GM18870 (cell line): ENCODE data around the gene TSSC4.

Source experiments
- ATAC-seq: cut with Tn5 transposase; IDR thresholded peaks from one replicate; pipeline ENCODE4 v1.9.1; 2021; ENCODE audit warnings: moderate library complexity; ENCODE audit not compliant: unreplicated experiment

The TSSC4 gene

DNA sequence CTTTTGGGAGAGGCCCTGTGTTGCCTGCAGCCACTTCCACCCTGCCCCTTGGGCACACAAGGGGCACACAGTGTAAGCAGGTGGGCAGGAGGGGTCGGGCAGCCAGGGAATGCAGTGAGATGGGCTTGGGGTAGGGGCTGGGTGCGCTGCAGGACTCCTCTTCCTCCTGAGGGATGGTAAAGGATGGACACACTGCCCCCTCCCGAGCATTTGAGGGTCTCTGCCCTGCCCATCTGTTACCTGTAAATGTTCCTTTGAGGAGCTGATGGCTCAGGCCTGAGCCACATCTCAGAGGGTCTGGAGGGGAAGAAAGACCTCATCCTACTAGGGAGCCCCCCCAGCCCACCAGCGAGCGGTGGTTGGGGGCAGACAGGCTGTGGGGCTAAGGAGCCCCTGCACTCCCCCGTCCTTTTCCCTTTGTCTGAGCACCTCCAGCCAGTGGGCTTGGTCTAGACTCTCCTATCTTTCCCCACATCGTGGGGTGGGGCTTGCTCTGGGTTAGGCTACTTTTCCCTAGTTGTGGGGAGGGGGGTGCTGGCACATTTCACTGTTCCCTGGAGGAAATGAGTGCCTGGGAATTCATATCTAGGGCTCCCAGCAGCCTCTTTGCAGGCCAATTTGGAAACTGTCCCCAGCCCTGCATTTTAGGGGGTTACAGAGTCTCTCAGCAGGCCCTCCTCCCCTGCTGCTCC is 1.7 kb upstream of the TSSC4 start:
- ATAC-seq = no peak

DNA sequence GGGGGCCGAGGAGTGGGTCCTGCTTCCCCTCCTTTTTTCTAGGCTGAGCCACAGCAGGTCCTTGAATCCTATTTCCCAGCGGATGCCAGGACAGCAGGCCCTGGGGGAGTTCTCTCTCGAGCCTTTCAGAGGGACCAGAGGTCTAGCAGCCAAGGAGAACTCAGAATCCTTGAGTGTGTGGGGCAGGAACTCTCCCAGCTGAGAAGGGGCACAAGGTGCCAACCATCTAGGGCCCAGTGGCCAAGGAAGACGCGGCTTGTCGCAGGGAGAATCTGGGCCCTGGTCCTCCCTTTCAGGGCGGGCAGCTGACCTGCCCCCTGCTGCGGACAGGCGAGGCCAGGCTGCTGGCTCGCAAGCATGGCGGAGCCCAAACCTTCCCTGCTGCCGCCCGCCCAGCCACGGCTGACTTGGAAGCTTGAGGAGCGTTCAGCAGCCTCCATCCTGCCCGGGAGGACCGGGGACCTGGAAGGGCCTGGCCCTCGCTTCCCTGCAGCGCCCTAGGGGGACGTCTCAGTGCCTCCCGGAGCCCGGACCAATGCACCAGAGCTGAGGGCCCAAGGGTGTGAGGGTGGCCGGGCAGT is 972 bp upstream of the TSSC4 start:
- ATAC-seq = no peak

DNA sequence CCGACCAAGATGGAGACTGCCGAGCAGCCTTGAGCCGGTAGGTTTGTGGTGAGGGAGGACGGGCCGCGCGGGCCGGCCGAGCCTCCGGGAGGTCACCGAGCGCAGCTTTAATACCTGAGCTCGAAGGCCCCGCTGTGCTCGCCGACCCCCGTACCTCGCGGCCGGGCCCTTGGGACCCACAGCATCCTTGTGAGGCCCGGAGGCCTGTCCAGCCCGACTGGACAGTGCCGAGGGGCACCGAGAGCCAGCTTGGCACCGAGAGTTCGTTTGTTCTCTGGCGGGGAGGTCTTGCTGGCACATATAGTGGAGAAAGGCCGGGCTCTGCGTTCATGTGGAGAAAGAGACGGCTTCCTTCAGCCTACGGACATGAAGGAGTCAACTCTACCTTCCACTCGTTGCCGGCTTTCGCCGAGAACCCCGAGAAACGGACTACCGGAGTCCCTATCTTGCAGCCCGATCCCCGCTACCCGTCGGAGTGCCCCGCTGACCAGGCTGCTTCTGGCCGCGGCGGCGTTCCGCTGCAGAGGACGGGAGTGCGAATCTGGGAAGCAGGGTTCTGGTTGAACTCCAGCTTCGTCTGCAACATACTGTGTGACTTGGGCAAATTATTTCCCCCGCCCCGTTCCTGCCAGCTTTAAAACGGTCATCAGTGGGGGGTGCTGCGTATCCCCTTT is 349 bp downstream of the TSSC4 start:
- ATAC-seq = peak; percentile 6

DNA sequence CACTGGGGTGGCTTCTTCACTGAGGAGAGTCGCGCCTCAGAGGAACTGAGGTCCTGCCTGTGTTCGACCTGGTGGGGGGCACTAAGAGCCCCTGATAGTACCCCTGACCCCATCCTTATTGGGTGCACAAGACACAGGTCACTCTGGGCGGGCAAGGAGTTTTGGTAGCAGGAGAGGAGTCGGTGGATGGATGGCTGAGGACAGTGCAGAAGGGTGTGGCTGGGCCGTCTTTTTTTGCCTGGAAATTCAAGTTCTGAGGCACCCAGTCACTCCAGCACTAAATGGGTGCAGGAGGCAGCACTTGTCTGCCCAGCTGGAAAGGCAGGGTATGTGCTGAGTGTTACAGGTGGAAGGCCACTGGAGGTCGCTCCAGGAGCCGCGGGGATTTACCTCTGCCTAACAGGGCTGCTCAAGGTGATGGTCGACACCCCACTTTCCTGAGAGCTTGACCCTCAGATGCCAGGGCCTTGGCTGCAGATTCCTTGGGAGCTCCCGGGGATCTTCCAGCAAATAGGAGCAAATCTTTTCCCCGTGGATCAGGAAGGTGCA is 960 bp downstream of the TSSC4 start:
- no peak for ATAC-seq

DNA sequence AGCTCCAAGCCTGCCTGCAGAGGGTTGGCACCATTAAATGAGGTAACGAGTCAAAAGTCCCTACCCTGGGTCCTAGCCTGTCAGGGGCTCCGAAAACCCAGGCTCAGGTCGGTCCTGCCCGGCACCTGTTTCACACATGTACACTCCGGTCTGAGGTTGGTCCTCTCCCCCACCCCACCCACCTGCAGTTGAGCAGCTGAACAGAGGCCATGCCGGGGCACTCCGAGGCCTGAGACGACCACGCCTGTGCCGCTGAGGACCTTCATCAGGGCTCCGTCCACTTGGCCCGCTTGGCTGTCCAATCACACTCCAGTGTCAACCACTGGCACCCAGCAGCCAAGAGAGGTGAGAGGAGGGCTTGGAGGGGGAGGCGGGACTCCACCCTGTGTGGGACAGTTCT is 1.6 kb downstream of the TSSC4 start:
- ATAC-seq = no peak

DNA sequence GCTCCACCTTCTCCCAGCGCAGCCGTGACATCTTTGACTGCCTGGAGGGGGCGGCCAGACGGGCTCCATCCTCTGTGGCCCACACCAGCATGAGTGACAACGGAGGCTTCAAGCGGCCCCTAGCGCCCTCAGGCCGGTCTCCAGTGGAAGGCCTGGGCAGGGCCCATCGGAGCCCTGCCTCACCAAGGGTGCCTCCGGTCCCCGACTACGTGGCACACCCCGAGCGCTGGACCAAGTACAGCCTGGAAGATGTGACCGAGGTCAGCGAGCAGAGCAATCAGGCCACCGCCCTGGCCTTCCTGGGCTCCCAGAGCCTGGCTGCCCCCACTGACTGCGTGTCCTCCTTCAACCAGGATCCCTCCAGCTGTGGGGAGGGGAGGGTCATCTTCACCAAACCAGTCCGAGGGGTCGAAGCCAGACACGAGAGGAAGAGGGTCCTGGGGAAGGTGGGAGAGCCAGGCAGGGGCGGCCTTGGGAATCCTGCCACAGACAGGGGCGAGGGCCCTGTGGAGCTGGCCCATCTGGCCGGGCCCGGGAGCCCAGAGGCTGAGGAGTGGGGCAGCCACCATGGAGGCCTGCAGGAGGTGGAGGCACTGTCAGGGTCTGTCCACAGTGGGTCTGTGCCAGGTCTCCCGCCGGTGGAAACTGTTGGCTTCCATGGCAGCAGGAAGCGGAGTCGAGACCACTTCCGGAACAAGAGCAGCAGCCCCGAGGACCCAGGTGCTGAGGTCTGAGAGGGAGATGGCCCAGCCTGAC is 2.5 kb downstream of the TSSC4 start:
- ATAC-seq = no peak

DNA sequence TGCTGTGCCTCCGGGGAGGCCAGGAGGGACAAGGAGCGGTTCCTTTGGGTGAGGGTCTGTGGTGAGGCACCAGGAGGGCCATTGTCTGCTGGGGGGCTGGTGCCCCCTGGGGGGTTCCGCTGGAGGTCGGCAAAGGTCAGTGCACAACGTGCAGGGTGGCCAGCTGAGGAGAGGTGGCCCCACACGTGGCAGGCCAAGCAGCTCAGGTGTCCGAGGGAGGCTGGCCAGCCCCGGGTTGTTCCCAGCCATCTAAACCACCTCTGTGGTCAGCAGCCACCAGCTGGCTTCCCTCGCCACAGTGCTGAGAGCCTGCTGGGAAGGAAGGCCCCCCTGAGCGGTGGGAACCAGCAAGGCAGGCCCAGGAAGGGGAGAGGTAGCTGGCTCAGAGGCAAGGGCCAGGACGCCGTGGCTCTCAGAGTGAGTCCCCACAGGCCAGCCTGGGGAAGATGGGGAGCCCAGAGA is 4.2 kb downstream of the TSSC4 start:
- ATAC-seq = no peak

DNA sequence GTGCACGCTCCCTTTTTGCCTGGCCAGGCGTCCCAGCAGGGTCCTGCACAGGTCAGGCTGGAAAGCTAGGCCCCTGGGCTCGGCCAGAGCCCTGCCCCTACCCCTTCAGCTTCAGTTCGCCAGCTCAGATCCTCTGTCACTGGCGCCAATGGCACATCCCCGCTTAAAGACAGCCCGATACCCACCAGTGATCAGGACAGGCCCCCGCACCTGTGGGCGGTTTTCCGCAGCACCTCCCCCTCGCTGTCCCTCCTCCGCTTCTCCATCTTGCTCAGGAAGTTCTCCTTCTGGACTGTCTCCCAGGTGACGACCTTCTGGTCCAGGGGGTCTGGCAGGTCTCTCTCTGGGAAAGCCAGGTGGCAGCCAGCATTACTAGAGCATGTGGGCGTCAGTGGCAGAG is 5.9 kb downstream of the TSSC4 start:
- no peak for ATAC-seq

DNA sequence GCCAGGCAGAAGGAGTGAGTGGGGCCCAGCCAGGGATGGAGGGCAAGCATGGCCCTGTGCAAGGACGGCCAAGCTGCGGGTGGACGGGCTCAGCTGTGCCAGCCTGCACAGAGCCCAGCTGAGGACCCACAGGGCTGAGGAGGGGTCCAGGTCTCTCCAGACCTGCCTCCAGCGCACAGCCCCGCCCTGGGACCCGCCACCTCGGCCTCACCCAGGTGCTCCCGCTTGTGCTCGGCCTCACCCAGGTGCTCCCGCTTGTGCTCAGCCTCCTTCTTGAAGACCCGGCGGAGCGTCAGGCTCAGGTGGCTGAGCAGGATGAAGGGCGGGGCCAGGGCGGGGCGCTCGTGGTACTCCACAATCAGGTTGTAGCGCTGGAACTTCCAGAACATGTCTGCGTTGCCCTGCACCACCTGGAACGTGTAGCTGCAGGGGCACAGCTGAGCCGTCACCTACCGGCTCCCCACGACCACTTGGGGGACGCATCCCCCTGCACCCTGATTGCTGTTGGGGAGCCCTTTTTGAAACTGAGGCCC is 6.4 kb downstream of the TSSC4 start:
- no peak for ATAC-seq

DNA sequence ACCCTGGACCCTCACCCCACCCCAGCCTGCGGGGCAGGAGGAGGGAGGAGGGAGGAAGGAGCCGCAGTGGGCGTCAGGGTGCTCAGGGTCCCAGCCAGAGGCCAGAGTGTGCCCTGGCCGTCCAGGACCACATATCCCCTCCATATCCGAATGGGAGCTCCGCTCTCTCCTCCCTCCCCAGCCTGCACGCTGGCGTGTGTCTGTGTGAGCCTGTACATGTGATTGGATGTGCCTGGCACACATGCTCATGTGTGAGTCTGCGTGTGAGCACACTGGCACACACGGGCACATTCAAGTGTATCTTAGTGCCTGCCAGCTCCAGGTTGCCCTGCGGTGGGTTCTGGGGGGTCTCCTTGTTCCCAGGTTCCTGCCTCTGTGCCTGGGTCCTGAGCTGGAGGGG is 8.1 kb downstream of the TSSC4 start:
- no peak for ATAC-seq

DNA sequence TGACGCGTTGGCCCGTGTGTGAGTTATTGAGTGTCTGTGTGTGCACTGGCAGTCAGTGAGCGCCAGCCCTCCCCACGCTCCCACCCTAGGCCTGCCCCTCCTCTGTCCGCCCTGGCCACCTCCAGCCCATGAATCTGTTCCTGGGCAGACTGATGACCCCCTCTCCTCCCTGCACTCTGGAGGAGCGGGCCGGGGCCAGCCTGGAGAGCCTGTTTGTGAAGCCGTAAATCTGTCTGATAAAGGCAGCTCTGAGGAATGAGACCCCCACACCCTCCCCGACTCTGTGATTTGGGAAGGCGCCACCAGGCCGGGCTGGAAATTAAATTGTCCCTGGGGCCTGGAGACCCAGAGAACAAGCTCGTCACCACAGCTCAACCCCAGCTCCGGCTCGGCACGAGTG is 8.6 kb downstream of the TSSC4 start:
- no peak for ATAC-seq

DNA sequence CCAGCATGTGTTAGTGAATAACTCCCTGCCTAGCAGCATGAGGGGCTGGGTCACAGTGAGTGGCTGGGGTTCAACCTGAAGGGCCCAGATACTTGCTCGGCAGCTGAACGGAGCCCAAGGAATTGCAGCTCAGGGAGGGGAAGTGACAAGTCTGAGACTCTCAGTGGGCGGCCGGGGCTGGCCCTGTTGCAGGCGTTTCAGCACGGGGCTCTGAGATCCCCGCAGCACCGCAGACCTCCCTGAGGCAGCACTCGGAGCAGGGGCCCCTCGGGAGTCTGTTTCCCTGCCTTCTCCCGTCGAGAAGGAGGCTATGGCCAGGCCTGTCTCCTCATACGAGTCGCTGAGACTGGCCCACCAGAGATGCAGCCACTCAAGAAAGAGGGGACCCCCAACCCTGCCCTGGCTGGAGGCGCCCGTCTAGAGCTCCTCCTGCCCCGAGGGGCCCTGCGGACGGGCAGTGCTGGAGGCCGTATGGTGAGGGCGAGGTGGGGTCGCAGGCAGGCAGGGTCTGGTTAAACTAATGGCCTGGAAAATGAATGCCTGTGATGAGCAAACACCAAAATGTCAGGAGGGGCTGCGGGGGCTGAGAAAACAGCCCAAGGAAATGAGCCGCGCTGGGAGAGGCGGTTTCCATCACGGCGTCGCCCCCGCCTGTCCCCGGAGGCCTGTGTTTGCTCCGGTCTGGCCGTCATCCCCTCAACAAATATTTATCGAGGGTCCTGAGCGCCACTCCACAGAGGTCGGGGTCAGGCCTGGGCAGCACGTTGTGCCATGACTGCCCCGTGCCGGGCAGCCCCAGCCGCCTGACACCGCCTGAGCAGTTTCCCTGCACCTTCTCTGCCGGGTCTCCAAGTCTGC is 9.3 kb downstream of the TSSC4 start:
- no peak for ATAC-seq

DNA sequence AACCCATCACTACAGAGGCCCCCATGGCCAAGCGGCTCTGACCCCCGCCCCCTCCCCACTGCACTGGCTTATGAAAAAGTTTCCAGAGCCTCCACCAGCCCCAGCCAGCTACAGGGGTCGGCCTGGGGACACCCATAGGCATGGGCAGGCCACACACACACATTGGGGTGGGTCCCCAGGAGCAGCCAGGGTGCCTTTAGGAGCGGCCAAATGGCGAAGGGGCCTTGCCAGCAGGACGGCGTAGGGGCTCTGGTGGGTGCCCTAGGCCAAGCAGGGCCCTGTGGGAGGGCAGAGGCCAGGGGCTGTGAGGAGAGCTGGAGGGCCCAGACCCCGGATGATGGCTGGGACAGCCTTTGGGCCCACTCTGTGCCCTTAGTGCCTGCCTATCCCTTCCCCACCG is 10.1 kb downstream of the TSSC4 start:
- ATAC-seq = no peak

DNA sequence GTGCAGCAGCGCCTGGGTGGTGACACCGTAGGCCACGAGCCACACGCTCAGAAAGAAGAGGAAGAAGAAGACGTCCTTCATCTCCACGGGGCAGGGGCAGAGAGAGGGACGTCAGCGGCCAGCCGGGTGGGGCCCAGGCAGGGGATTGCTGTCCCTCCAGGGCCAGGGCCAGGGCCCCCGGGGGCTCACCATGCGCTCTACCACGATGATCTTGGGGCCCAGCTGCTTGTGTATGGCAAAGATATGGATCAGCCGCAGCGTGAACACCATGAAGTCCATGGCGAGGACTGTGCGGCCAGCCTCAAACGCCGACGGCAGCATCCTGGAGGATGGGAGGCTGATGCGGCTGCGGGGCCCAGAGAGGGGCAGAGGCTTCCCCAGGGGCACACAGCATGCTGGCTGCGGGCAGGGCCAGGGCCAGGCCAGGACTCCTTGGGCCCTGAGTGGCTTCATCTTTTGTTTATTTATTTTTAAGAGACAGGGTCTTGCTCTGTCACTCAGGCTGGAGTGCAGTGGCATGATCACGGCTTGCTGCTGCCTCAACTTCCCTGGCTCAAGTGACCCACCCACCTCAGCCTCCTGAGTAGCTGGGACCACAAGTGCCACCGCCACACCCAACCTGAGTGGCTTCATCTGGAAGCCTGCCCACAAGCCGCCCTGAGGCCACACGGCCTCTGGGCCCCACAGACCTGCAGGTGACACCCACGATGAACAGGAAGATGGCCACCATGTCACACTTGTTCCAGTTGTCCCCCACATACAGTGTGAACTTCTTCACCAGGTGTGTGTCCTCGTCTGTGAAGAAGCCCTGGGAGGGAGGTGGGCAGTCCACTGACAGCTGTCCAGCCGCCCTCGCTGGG is 11.1 kb downstream of the TSSC4 start:
- ATAC-seq = no peak

DNA sequence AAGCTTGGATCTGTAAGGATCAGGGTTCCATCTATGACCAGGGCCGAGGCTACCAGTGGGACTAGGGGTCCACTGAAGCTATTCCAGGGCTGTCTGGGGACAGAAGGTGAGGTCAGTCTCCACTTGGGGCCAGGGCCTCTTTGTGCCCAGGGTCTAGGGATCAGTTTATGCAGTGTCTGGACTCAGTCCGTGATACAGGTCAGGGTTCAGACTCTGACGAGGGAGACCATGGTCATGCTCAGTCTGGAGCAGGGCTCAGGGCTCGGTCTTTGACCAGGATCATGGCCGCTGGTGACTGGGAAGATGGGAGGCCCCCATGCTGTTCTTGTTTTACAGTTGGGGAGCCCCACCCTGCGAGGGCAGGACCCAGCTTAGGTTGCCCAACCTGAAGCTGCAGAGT is 11.8 kb downstream of the TSSC4 start:
- ATAC-seq = no peak

DNA sequence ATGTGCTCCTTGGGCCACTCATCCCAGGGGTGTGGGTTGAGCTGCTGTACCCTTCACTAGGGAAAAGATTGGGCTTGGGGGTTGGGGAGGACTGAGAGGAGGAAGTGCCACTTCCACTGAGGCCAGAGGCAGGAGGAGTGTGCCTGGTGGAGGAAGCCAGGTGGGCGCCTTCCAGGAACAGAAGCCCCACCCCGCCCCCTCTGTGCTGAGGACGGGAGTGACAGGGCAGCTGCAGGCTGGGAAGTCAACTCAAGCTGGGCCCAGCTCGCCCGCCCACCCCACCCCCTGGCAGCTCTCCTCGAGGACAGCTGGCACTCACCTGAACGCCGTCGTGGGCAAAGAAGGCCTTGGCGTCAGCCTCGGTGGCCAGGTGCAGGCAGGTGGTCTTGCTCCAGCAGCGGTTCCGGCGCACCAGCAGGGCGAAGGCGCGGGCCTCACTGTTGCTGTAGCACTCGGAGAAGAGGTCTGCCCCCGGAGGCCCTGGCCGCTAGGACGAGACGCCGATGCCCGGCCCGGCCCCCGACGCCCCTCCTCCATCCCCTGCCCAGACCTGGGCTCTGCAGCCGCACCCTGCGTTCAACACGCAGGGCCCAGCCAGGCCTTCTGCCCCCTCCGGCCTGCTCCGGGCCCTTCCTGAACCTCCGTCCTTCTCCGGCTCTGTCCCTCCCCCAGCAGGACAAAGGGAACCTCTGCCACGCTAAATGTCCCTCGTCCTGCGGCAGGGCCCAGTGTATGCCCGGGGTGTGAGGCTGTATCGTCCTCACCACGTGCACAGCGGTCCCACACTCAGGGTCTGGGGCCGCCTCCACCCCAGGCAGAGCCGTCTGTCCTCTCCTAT is 13.4 kb downstream of the TSSC4 start:
- no peak for ATAC-seq

DNA sequence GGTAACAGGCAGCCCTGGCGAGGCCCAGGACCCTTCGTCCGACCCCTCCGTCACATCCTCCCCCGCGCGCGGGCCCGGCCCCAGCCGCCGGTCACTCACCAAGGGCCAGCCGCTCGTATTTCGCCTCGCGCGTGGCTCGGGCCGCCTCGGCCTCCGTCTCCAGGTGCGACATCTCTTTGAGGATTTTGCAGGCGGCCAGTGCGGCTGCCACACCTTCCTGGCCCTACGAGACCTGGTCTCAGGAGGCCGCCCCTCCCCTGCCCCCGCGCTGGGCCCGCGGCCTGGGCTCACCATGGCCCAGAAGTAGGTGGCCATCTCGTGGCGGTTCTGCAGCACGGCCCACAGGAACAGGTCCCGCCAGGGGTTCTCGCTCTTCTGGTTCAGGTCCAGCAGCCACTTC is 14.1 kb downstream of the TSSC4 start:
- no peak for ATAC-seq

DNA sequence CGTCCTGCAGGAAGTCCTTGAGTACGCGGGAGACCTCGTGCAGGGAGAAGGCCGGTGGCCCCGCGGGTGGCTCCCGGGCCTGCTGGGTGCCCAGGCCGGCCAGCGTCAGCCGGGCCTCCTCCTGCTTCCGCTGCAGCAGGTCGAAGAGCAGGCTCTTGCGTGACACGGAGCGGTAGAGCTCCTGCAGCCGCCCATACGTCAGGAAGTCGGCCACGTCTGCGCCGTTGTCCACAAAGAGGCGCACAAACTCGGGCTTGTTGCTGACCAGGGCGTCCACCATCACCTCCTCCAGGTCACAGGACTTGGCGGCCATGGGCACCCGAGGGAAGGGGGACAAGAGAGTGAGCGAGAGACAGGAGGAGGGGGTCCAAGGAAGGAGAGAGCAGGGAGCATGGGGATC is 14.6 kb downstream of the TSSC4 start:
- ATAC-seq = no peak
